H1 (cell line): ENCODE data around the gene DCAF17. TPM values are rescaled to one million over a fixed set of nuclear protein-coding genes. Genes with fewer than 3 reads are reported as not detected.

ENCODE experiments used
- CTCF ChIA-PET: fragments of 300-600 bp; sonication (Branson Sonifier 250); formaldehyde crosslinking; loops from one replicate; lab custom pipeline; 2021; ENCODE audit not compliant: partially characterized antibody; lab: Charles Lee
- POLR2A ChIA-PET: fragments of 300-600 bp; sonication (Branson Sonifier 250); formaldehyde crosslinking; loops from one replicate; lab custom pipeline; 2021; ENCODE audit warnings: inconsistent platforms; ENCODE audit not compliant: partially characterized antibody; lab: Charles Lee
- DNase-seq, 2 experiments: peaks; one replicate each; pipeline versions ENCODE4 v3.0.0 to v3.0.0-alpha.2; 2010 to 2022; ENCODE audit warnings: low spot score in 2 of 2, low read depth in 1 of 2, mixed read lengths in 1 of 2
- FAIRE-seq: peaks from 2 replicates; lab custom pipeline; 2011; peaks lifted over from hg19 to GRCh38; lab: Jason Lieb, UNC
- H2AFZ ChIP-seq: 2 replicates; pipeline ENCODE4 v1.8.1; 2012; ENCODE audit warnings: low read length, inconsistent platforms
- H2AK5ac ChIP-seq: 2 replicates; pipeline ENCODE4 v1.6.1; 2013; ENCODE audit warnings: low read depth, low read length
- H2BK120ac ChIP-seq: replicated peaks from 2 replicates; pipeline ENCODE3; 2013; ENCODE audit warnings: low read depth, low read length, inconsistent platforms
- H2BK12ac ChIP-seq: 2 replicates; pipeline ENCODE4 v1.6.1; 2013; ENCODE audit warnings: low read depth, low read length
- H2BK15ac ChIP-seq: 2 replicates; pipeline ENCODE4 v1.6.1; 2013; ENCODE audit warnings: low read length
- H2BK20ac ChIP-seq: 2 replicates; pipeline ENCODE4 v1.6.1; 2013; ENCODE audit warnings: low read length
- H2BK5ac ChIP-seq: 2 replicates; pipeline ENCODE4 v1.6.1; 2013; ENCODE audit warnings: low read depth, low read length
- H3K14ac ChIP-seq: 2 replicates; pipeline ENCODE4 v1.6.1; 2013; ENCODE audit warnings: inconsistent platforms; ENCODE audit not compliant: insufficient read length
- H3K18ac ChIP-seq: 2 replicates; pipeline ENCODE4 v1.6.1; 2013; ENCODE audit warnings: low read length; ENCODE audit errors: extremely low read depth
- H3K23ac ChIP-seq: 2 replicates; pipeline ENCODE4 v1.6.1; 2013; ENCODE audit warnings: inconsistent platforms; ENCODE audit not compliant: insufficient read length
- H3K23me2 ChIP-seq: 2 replicates; pipeline ENCODE4 v1.6.1; 2013; ENCODE audit warnings: low read depth, low read length
- H3K27ac ChIP-seq: 2 replicates; pipeline ENCODE4 v1.6.1; 2011; ENCODE audit warnings: low read depth, low read length, inconsistent platforms
- H3K27me3 ChIP-seq, 4 experiments: replicated peaks in 1 of 4; 1 replicate in 1 of 4; 2 replicates in 3 of 4; pipeline versions ENCODE4 v1.6.1 to v1.8.1; 2011 to 2013; ENCODE audit warnings: low read length in 3 of 4, mild to moderate bottlenecking in 3 of 4, inconsistent platforms in 2 of 4, mixed read lengths in 2 of 4, moderate library complexity in 1 of 4; ENCODE audit not compliant: control insufficient read depth in 3 of 4, insufficient read depth in 3 of 4; ENCODE audit errors: extremely low read depth in 1 of 4
- H3K36me3 ChIP-seq, 4 experiments: 2 replicates each; pipeline versions ENCODE4 v1.6.1 to v1.8.1; 2011 to 2013; ENCODE audit warnings: mild to moderate bottlenecking in 4 of 4, low read length in 3 of 4, moderate library complexity in 2 of 4, control low read depth in 1 of 4, inconsistent platforms in 1 of 4; ENCODE audit not compliant: insufficient read depth in 4 of 4, control insufficient read depth in 2 of 4
- H3K4ac ChIP-seq: replicated peaks from 2 replicates; pipeline ENCODE3; 2013; ENCODE audit warnings: low read length, low read depth, mixed read lengths, inconsistent platforms; ENCODE audit not compliant: insufficient read length
- H3K4me1 ChIP-seq, 4 experiments: replicated peaks in 1 of 4; 1 replicate in 1 of 4; 2 replicates in 3 of 4; pipeline versions ENCODE4 v1.6.1 to v1.8.1; 2011 to 2013; ENCODE audit warnings: low read length in 3 of 4, inconsistent platforms in 2 of 4, mixed read lengths in 1 of 4; ENCODE audit not compliant: insufficient read depth in 4 of 4, control insufficient read depth in 3 of 4
- H3K4me2 ChIP-seq, 2 experiments: 2 replicates each; pipeline versions ENCODE4 v1.6.1 to v1.8.1; 2011 to 2013; ENCODE audit warnings: low read depth in 2 of 2, low read length in 2 of 2, control low read depth in 1 of 2, inconsistent platforms in 1 of 2, mild to moderate bottlenecking in 1 of 2; ENCODE audit not compliant: insufficient read depth in 1 of 2
- H3K4me3 ChIP-seq, 4 experiments: fragments of 200-600, 300-600 bp in 1 of 4; sonication (generic), shearing (Covaris generic), sonication (Bioruptor Twin) in 1 of 4; 2 replicates each; pipeline versions ENCODE4 v1.5.1 to v1.8.1; 2011 to 2016; ENCODE audit warnings: low read length in 4 of 4, low read depth in 3 of 4, control low read depth in 2 of 4, inconsistent platforms in 2 of 4, mild to moderate bottlenecking in 2 of 4, mixed read lengths in 1 of 4, moderate library complexity in 1 of 4; ENCODE audit not compliant: insufficient read depth in 2 of 4; ENCODE audit errors: extremely low read depth in 1 of 4
- H3K56ac ChIP-seq: replicated peaks from 2 replicates; pipeline ENCODE3; 2013; ENCODE audit warnings: low read depth, mild to moderate bottlenecking, mixed read lengths, low read length, inconsistent platforms; ENCODE audit not compliant: insufficient read length
- H3K79me1 ChIP-seq: 2 replicates; pipeline ENCODE4 v1.6.1; 2013; ENCODE audit warnings: low read depth, low read length, control low read depth
- H3K79me2 ChIP-seq, 2 experiments: 2 replicates each; pipeline versions ENCODE4 v1.6.1 to v1.8.1; 2012 to 2013; ENCODE audit warnings: low read length in 2 of 2, mild to moderate bottlenecking in 2 of 2, inconsistent platforms in 1 of 2; ENCODE audit not compliant: insufficient read depth in 2 of 2, control insufficient read depth in 1 of 2
- H3K9ac ChIP-seq, 4 experiments: replicated peaks in 1 of 4; 1 replicate in 1 of 4; 2 replicates in 3 of 4; pipeline versions ENCODE4 v1.6.1 to v1.8.1; 2011 to 2013; ENCODE audit warnings: low read depth in 3 of 4, low read length in 3 of 4, control low read depth in 2 of 4, mild to moderate bottlenecking in 2 of 4, moderate library complexity in 2 of 4, inconsistent platforms in 1 of 4; ENCODE audit errors: extremely low read depth in 1 of 4
- H3K9me3 ChIP-seq, 2 experiments: 2 replicates each; pipeline versions ENCODE4 v1.6.1 to v1.8.1; 2012 to 2013; ENCODE audit warnings: mild to moderate bottlenecking in 2 of 2, moderate library complexity in 2 of 2, control low read depth in 1 of 2, inconsistent platforms in 1 of 2, low read depth in 1 of 2, low read length in 1 of 2, mixed read lengths in 1 of 2; ENCODE audit not compliant: insufficient read depth in 2 of 2
- H4K20me1 ChIP-seq, 2 experiments: replicated peaks in 1 of 2; 2 replicates each; pipeline versions ENCODE3 to v1.8.1; 2011 to 2013; ENCODE audit warnings: inconsistent platforms in 2 of 2, low read length in 2 of 2, mild to moderate bottlenecking in 1 of 2; ENCODE audit not compliant: insufficient read depth in 2 of 2, control insufficient read depth in 1 of 2
- H4K5ac ChIP-seq: 2 replicates; pipeline ENCODE4 v1.6.1; 2013; ENCODE audit warnings: low read length, low read depth, mixed read lengths, inconsistent platforms; ENCODE audit not compliant: insufficient read length
- H4K8ac ChIP-seq: 2 replicates; pipeline ENCODE4 v1.8.0; 2013; ENCODE audit warnings: mild to moderate bottlenecking, moderate library complexity, low read length, inconsistent platforms; ENCODE audit not compliant: insufficient read depth; ENCODE audit errors: extremely low read depth
- H4K91ac ChIP-seq: replicated peaks from 2 replicates; pipeline ENCODE3; 2013; ENCODE audit warnings: low read length, mixed read lengths, inconsistent platforms; ENCODE audit not compliant: insufficient read length
- CBX8 ChIP-seq: fragments of 300-800, 300-1000 bp; sonication (generic); IDR thresholded peaks from 2 replicates; pipeline ENCODE4 v1.7.1; 2016; ENCODE audit warnings: low read depth, low read length, borderline replicate concordance
- CTBP2 ChIP-seq: IDR thresholded peaks from 2 replicates; pipeline ENCODE4 v1.7.0; 2011; ENCODE audit warnings: borderline replicate concordance, mild to moderate bottlenecking, moderate library complexity, mixed read lengths, low read length; ENCODE audit not compliant: insufficient read depth, insufficient read length
- HDAC6 ChIP-seq: IDR thresholded peaks from one replicate; pipeline ENCODE4 v1.7.1; 2012; ENCODE audit warnings: low read depth, mild to moderate bottlenecking, inconsistent platforms, low read length, moderate library complexity
- JUND ChIP-seq: IDR thresholded peaks from 2 replicates; pipeline ENCODE4 v1.6.1; 2011; ENCODE audit warnings: mild to moderate bottlenecking, improper control_type of control experiment, low read length
- POLR2A ChIP-seq, 2 experiments: IDR thresholded peaks; 1 replicate in 1 of 2; 2 replicates in 1 of 2; pipeline ENCODE4 v1.6.1; 2011; ENCODE audit warnings: low read depth in 2 of 2, low read length in 2 of 2, mild to moderate bottlenecking in 2 of 2; ENCODE audit errors: control extremely low read depth in 1 of 2
- RAD21 ChIP-seq, 2 experiments: IDR thresholded peaks in 1 of 2; conservative IDR thresholded peaks in 1 of 2; 2 replicates each; pipeline ENCODE4 v1.6.1; 2011; ENCODE audit warnings: low read depth in 2 of 2, low read length in 2 of 2, improper control_type of control experiment in 1 of 2, inconsistent platforms in 1 of 2, mild to moderate bottlenecking in 1 of 2, moderate library complexity in 1 of 2
- SIN3A ChIP-seq, 2 experiments: IDR thresholded peaks in 1 of 2; conservative IDR thresholded peaks in 1 of 2; 2 replicates each; pipeline ENCODE4 v1.6.1; 2011 to 2012; ENCODE audit warnings: low read length in 2 of 2, improper control_type of control experiment in 1 of 2, low read depth in 1 of 2, mild to moderate bottlenecking in 1 of 2
- SP2 ChIP-seq: IDR thresholded peaks from 2 replicates; pipeline ENCODE4 v1.6.1; 2012; ENCODE audit warnings: mild to moderate bottlenecking, low read length, inconsistent platforms
- TBP ChIP-seq: IDR thresholded peaks from 2 replicates; pipeline ENCODE4 v1.6.1; 2011; ENCODE audit warnings: low read depth, low read length, improper control_type of control experiment
- WGBS, 2 experiments: shearing (Covaris generic) in 1 of 2; methylation state at CpG; one replicate each; pipeline versions ENCODE4 v1.1.6 to v1.1.7; 2013 to 2015; ENCODE audit warnings: low lambda C conversion rate in 2 of 2, mixed read lengths in 2 of 2, inconsistent platforms in 1 of 2, low coverage in 1 of 2, missing lambda C conversion rate in 1 of 2; ENCODE audit not compliant: insufficient replicate concordance in 2 of 2, insufficient coverage in 1 of 2, insufficient read length in 1 of 2; ENCODE audit errors: extremely low coverage in 1 of 2, missing lambda C conversion rate in 1 of 2; 5-methylcytosine and 5-hydroxymethylcytosine counted together
- polyA plus RNA-seq, 7 experiments: library from polyadenylated mRNA; depleted of rRNA in 3 of 7; stranded (reverse) in 5 of 7; unstranded in 2 of 7; fragments of >200 nt in 5 of 7; fragments of 200-250 nt in 2 of 7; gene quantifications; 1 replicate in 5 of 7; 2 replicates in 1 of 7; 4 replicates in 1 of 7; pipeline versions ENCODE4 v1.2.1 to v1.2.3, GENCODE V29; 2011 to 2013; ENCODE audit warnings: missing spikeins in 2 of 7, mixed read lengths in 2 of 7
- total RNA-seq: library from RNA; stranded (reverse); fragmentation: NEBNext Ultra II Directional; extraction: Animal tissue kit (Norgen Biotek cat#: 25700); gene quantifications from 2 replicates; pipeline ENCODE4 v1.2.1, GENCODE V29; 2021
- TF ChIP-seq, protein P1 (sequence below): IDR thresholded peaks from 2 replicates; pipeline ENCODE4 v1.6.1; 2011; ENCODE audit warnings: low read length, improper control_type of control experiment
- TF ChIP-seq, protein P2 (sequence below): IDR thresholded peaks from 2 replicates; pipeline ENCODE4 v1.6.1; 2012; ENCODE audit warnings: inconsistent platforms

The DCAF17 gene
- total and polyA plus RNA-seq, 2 of the 8 experiments (the other 6 are each of a cell fraction or from before 2014, with no cell fraction given) = 10.7 to 30.0 TPM

DNA sequence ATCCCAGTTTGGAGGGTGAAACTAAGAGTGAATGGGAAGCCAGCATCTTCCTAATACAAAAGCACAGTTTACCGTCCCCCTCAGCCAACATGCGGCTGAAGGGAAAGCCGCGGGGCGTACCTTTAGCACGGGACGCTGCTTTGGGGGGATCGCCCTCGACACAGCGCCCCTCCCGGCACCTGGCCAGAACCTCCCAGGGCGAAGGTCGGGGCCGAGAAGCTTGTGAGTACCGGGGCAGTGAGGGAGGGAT, 338 bp upstream of the DCAF17 start, which contains the start of gene METTL8:
Gene METTL8 (minus strand): TSS at position 228 of the 250 bp plus-strand sequence. CDS start 41,805 bp downstream, outside the sequence.
- H3K27ac ChIP-seq = peak within 1 kb of the TSS; percentile 73
- 4% methylated on average over 15 of the region's 15 CpGs; no CpG with 5 or more reads in 1 of the 2 experiments for WGBS, 2 experiments
- no peak within 1 kb of the TSS for H3K14ac ChIP-seq
- peak within 1 kb of the TSS; percentile 92 for H2AK5ac ChIP-seq
- peak within 1 kb of the TSS; percentile 89 for H4K5ac ChIP-seq
- peak within 1 kb of the TSS; percentile 93 for H2BK5ac ChIP-seq
- peaks cover 0 to 79% of the 10 kb centered on the region in 2 experiments; a peak in 2 of 4 replicates for H3K79me2 ChIP-seq
- H2BK15ac ChIP-seq = peak within 1 kb of the TSS; percentile 95
- peak within 1 kb of the TSS; percentile 88 for H2BK120ac ChIP-seq
- H3K4me3 ChIP-seq = peak within 1 kb of the TSS; percentile 66 to 80 (median 72)
- peak within 1 kb of the TSS; percentile 93 for H3K18ac ChIP-seq
- peaks cover 0 to under 1% of the 10 kb centered on the region in 2 experiments for H4K20me1 ChIP-seq
- H4K91ac ChIP-seq = peak within 1 kb of the TSS; percentile 82
- peak within 1 kb of the TSS; percentile 72 to 96 for H3K4me2 ChIP-seq
- FAIRE-seq (no peak), DNase-seq (no peak)
- peaks cover 3 to 19% (median 10%) of the 10 kb centered on the region in 4 experiments for H3K4me1 ChIP-seq
- H3K56ac ChIP-seq = peak within 1 kb of the TSS; percentile 87
- ChIA-PET CTCF (interaction anchor here (0.6 to 2.1 kb wide), 11 partner anchors 17 to 558 kb away, joined by 3 to 7 read pairs (median 5); no protein-coding TSS in a partner anchor), POLR2A (interaction anchor here (0.5 to 4.8 kb wide), 27 partner anchors 9 to 505 kb away, joined by 3 to 21 read pairs (median 4); partner anchors contain the start of genes CYBRD1, DYNC1I2, GORASP2 and TLK1)
- no peaks in the 10 kb centered on the region; a peak in 2 of 4 replicates for H3K9me3 ChIP-seq
- H4K8ac ChIP-seq = peak within 1 kb of the TSS; percentile 98
- H3K4ac ChIP-seq = peak within 1 kb of the TSS; percentile 92
- peak within 1 kb of the TSS; percentile 95 for H2BK12ac ChIP-seq
- H3K27me3 ChIP-seq = no peaks in the 10 kb centered on the region
- peaks cover 2% of the 10 kb centered on the region; the same call in 1 of the 2 replicates for H3K79me1 ChIP-seq
- no peak within 1 kb of the TSS for H3K23ac ChIP-seq
- peak within 1 kb of the TSS; percentile 70 to 81 (median 78) for H3K9ac ChIP-seq
- 0 out of 2 replicates have a peak within 1 kb of the TSS, but pooled peaks have one; percentile 28 for H2BK20ac ChIP-seq
- H3K23me2 ChIP-seq = peaks cover 4% of the 10 kb centered on the region; the same call in 1 of the 2 replicates
- H3K36me3 ChIP-seq = peaks cover 5 to 25% (median 11%) of the 10 kb centered on the region in 4 experiments; a peak in 4 of 8 replicates
- no peak within 1 kb of the TSS for H2AFZ ChIP-seq
- TF ChIP-seq CTBP2 = no peak
- TF ChIP-seq RAD21 (IDR thresholded peaks at IDR 0.05 in 1 of 2, conservative IDR thresholded peaks at IDR 0.05 in 1 of 2; ENCODE audit: low read depth in 2 of 2, low read length in 2 of 2) = peak; percentile 43 to 54
- TF ChIP-seq SP2 = no peak
- TF ChIP-seq, protein P1, sequence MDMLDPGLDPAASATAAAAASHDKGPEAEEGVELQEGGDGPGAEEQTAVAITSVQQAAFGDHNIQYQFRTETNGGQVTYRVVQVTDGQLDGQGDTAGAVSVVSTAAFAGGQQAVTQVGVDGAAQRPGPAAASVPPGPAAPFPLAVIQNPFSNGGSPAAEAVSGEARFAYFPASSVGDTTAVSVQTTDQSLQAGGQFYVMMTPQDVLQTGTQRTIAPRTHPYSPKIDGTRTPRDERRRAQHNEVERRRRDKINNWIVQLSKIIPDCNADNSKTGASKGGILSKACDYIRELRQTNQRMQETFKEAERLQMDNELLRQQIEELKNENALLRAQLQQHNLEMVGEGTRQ = peak; percentile 32; the same call in 1 of the 2 replicates
- TF ChIP-seq, protein P2, sequence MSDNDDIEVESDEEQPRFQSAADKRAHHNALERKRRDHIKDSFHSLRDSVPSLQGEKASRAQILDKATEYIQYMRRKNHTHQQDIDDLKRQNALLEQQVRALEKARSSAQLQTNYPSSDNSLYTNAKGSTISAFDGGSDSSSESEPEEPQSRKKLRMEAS = 0 out of 2 replicates have a peak, but pooled peaks have one; percentile 64
- TF ChIP-seq SIN3A (conservative IDR thresholded peaks at IDR 0.05 in 1 of 2, IDR thresholded peaks at IDR 0.05 in 1 of 2; ENCODE audit: low read depth in 1 of 2, low read length in 2 of 2) = 0 out of 4 replicates have a peak, but pooled peaks of 1 of the 2 experiments have one; percentile 63
- no peak for TF ChIP-seq CBX8
- peak in 1 of 2 experiments; percentile 64; a peak in 1 of 3 replicates for TF ChIP-seq POLR2A (IDR thresholded peaks at IDR 0.05; ENCODE audit: control extremely low read depth in 1 of 2, low read depth in 2 of 2, low read length in 2 of 2)
- peak; percentile 56 for TF ChIP-seq TBP
- no peak for TF ChIP-seq HDAC6
- TF ChIP-seq JUND = 0 out of 2 replicates have a peak, but pooled peaks have one; percentile 44
